AG04450 (cell line): ENCODE data around the gene NPC2. TPM values are rescaled to one million over a fixed set of nuclear protein-coding genes. Genes with fewer than 3 reads are reported as not detected.

Experiments
- CTCF ChIA-PET: fragments of 300-600, 350-600 bp; formaldehyde crosslinking; extraction: SDS; loops from one replicate; lab custom pipeline; 2022; ENCODE audit warnings: antibody characterized with exemption, inconsistent platforms; lab: Charles Lee
- POLR2A ChIA-PET: fragments of 350-600 bp; formaldehyde crosslinking; extraction: SDS; loops from one replicate; lab custom pipeline; 2021; ENCODE audit warnings: antibody characterized with exemption, inconsistent platforms; lab: Yijun Ruan, JAX
- DNase-seq: peaks from one replicate; pipeline ENCODE4 v3.0.0-alpha.2; 2011; ENCODE audit warnings: low read depth, low spot score
- H3K27ac ChIP-seq: one replicate; pipeline ENCODE4 v1.5.1; 2012; ENCODE audit warnings: low read depth, low read length, control low read depth
- H3K27me3 ChIP-seq: one replicate; pipeline ENCODE4 v1.6.0; 2012; ENCODE audit warnings: low read length; ENCODE audit not compliant: control insufficient read depth, insufficient read depth
- H3K4me3 ChIP-seq: 2 replicates; pipeline ENCODE4 v1.5.1; 2011; ENCODE audit warnings: mild to moderate bottlenecking, low read depth, low read length, control low read depth
- H3K9me3 ChIP-seq: 2 replicates; pipeline ENCODE4 v1.5.1; 2012; ENCODE audit warnings: low read length; ENCODE audit not compliant: control insufficient read depth, insufficient read depth
- polyA plus RNA-seq: library from polyadenylated mRNA; depleted of rRNA; stranded (reverse); fragments of >200 nt; gene quantifications from 2 replicates; pipeline ENCODE4 v1.2.3, GENCODE V29; 2011
- TF ChIP-seq, protein P1 (sequence below): IDR thresholded peaks from 2 replicates; pipeline ENCODE4 v1.5.1; 2011; ENCODE audit warnings: low read depth, low read length, control low read depth, inconsistent platforms

Gene NPC2
- polyA plus RNA-seq, 1 experiment: 197 TPM

DNA sequence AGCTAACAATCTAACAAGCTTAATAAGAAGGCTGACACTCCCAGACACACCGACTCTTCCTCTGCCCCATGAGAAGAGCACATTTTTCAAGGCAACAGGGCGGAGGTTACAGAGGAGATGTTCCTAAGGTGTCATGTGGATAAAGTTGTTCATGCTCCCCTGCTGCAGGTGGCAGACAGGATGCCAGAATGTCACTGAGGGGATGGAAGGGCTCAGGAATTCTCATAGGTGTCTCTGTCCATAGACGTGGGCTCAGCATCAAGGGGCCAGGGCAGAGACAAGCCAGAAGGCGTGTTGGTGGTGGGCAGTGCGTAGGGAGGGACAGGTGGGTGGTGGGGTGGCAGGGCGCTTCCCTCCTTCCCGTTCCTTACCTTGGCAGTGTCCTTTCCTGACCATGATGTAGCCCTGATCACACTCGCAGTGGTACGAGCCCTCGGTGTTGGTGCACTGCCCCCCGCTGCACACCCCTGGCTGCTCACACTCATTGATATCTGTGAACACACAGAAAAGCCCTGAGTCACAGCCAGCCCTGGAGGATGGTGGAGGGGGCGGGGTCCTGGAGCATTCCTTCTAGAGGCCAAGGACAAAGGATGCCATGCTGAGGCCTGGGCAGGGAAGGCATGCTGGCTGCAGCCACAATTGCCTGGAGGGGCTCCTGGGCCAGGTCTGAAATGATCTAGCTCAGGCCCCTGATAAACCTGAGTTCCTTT, 23.5 kb upstream of the NPC2 start:
- Histone ChIP-seq H3K27me3 (no peaks in the 10 kb centered on the region), H3K9me3 (no peaks in the 10 kb centered on the region), H3K27ac (no peak overlapping the region), H3K4me3 (no peak overlapping the region)
- TF ChIP-seq, protein P1, sequence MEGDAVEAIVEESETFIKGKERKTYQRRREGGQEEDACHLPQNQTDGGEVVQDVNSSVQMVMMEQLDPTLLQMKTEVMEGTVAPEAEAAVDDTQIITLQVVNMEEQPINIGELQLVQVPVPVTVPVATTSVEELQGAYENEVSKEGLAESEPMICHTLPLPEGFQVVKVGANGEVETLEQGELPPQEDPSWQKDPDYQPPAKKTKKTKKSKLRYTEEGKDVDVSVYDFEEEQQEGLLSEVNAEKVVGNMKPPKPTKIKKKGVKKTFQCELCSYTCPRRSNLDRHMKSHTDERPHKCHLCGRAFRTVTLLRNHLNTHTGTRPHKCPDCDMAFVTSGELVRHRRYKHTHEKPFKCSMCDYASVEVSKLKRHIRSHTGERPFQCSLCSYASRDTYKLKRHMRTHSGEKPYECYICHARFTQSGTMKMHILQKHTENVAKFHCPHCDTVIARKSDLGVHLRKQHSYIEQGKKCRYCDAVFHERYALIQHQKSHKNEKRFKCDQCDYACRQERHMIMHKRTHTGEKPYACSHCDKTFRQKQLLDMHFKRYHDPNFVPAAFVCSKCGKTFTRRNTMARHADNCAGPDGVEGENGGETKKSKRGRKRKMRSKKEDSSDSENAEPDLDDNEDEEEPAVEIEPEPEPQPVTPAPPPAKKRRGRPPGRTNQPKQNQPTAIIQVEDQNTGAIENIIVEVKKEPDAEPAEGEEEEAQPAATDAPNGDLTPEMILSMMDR: no peak
- DNase-seq: no peak
- CTCF ChIA-PET: no interaction called here
- POLR2A ChIA-PET: interaction anchor here (0.5 to 1.1 kb wide), 2 partner anchors 22 to 55 kb away, joined by 3 read pairs; no protein-coding TSS in a partner anchor

DNA sequence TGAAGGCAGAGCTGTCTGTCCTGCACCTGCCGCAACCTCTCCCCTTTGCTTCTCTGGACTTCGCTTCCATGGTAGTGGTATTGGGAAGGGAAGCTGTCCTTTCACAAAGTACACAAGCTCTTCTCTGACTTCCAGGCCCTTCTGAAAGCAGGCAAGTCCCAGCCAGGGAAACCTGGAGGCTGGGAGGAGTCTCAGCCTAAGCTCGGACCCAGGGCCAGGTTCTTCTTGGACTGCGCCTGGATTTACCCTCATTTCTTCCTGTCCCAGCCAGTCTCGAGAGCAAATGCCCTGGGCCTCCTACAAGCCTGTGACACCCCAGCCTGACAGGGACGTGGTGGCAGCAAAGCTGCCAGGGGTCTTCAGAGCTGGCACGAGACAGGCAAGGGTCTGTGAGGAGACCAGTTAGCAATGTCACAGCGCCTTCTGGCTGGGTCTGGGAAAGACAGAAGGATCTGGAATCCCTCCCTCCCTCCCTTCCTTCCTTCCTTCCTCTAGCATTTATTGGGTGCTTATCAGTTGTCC, 22.8 kb upstream of the NPC2 start:
- H3K9me3 ChIP-seq: no peaks in the 10 kb centered on the region
- ChIA-PET POLR2A (interaction anchor here (0.5 to 1.1 kb wide), 2 partner anchors 22 to 56 kb away, joined by 3 read pairs; no protein-coding TSS in a partner anchor), CTCF (no interaction called here)
- TF ChIP-seq, protein P1: no peak
- H3K27ac ChIP-seq: no peak overlapping the region
- no peaks in the 10 kb centered on the region for H3K27me3 ChIP-seq
- no peak overlapping the region for H3K4me3 ChIP-seq
- DNase-seq: no peak

DNA sequence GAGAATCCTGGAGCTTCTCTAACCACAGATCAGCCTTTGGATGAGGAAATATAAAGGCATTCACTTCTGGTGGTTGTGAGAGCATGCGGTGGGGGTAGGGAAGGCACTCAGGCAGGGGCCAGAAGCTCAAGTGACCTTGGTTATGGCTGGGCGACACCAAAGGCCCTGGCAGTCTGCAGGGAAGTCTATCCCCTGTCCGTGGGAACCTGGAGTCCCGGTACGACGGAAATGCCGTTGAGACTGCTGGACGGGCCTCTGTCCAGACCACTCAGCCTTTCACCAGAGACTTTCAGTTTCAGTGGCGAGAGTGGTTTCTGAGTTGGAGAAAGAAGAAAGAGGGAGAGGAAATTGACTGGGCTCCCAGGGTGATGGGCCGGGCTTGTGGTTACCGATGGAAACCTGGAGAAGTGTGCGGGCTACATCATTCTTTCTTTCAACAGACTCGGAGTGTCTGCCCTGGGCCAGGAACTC, 21.4 kb upstream of the NPC2 start:
- CTCF ChIA-PET: interaction anchor here (1.1 to 1.3 kb wide), 2 partner anchors 12 to 15 kb away, joined by 4 to 6 read pairs; no protein-coding TSS in a partner anchor
- TF ChIP-seq, protein P1: no peak
- no peaks in the 10 kb centered on the region for H3K9me3 ChIP-seq
- no peak overlapping the region for H3K4me3 ChIP-seq
- no peaks in the 10 kb centered on the region for H3K27me3 ChIP-seq
- DNase-seq: no peak
- POLR2A ChIA-PET: no interaction called here
- peak overlapping the region; percentile 57 for H3K27ac ChIP-seq

DNA sequence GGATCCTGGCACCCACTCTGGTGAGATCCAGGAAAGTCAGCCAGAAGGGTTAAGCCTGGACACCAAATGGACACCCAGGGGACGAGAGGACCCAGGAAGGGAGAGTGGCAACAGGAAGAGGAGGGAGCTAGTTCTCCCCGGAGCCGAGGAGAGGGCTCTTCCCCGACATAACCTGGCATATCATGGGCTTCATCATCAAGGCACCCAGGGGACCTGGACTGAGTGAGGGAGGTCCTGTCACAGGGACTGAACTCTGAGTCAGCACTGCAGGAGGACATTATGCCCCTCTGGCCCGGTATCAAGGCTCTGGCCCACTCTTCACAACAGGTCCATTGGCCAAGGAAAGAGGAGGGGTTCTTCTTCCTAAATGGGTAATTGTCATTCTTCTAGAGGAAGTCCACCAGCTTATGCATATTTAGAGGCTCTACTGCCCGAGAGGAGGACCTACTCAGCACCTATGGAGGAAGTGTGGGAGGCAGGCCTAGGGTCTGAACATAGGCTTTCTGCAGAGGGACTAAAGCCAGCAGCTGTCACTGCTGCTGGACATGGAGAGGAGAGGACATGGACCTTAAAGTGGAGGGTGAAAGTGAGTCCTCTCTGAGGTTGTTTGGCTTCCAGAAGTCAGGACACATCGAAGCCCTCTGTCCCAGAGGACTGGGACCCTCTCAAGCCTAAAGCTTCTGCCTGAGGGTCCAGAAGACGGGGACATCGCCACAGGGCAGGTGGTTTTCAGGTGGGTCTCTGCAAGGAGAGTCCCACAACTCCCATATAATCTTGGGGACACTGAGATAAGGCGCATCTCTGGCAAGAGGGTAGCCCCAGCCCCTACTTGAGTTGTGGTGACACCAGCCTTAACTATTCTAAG, 19.1 kb upstream of the NPC2 start:
- H3K27ac ChIP-seq: no peak overlapping the region
- CTCF ChIA-PET: interaction anchor here (3.0 kb wide), 1 partner anchor 10 kb away, joined by 13 read pairs; no protein-coding TSS in a partner anchor

More for the DNA sequence above, 19.1 kb upstream of the NPC2 start:
- H3K9me3 ChIP-seq: no peaks in the 10 kb centered on the region; the same call in 1 of the 2 replicates
- no peaks in the 10 kb centered on the region for H3K27me3 ChIP-seq
- no peak overlapping the region for H3K4me3 ChIP-seq
- DNase-seq: no peak
- TF ChIP-seq, protein P1: no peak
- POLR2A ChIA-PET: no interaction called here
